22Rv1 (cell line): ENCODE data around the gene OTUB1.

Experiments
- ZFX ChIP-seq: fragments of 450-650 bp; IDR thresholded peaks from 2 replicates; pipeline ENCODE4 v1.6.1; 2017; ENCODE audit warnings: antibody characterized with exemption, borderline replicate concordance
- TF ChIP-seq, protein P1 (sequence below): fragments of 450-650 bp; IDR thresholded peaks from 2 replicates; pipeline ENCODE4 v1.5.1; 2017; ENCODE audit warnings: mild to moderate bottlenecking

DNA sequence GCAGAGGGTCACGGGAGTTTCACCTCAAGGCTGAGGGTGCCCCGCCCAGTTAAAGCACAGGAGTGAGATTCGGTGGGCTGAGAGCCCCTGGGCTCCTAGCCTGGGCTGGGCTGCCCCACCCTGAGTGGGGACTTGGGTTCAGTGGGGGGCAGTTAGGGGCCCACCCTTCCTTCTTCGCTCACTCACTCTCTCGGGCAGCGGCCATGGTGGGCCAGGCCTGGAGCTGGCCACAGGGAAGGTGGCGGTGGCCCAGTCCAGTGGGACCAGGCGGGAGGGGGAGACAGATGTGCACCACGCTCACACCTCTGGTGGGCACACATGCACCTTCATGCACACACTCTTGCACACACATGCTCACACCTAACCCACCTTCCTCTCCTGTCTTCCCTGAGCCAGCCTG is 55.6 kb downstream of the OTUB1 start:
- TF ChIP-seq, protein P1, sequence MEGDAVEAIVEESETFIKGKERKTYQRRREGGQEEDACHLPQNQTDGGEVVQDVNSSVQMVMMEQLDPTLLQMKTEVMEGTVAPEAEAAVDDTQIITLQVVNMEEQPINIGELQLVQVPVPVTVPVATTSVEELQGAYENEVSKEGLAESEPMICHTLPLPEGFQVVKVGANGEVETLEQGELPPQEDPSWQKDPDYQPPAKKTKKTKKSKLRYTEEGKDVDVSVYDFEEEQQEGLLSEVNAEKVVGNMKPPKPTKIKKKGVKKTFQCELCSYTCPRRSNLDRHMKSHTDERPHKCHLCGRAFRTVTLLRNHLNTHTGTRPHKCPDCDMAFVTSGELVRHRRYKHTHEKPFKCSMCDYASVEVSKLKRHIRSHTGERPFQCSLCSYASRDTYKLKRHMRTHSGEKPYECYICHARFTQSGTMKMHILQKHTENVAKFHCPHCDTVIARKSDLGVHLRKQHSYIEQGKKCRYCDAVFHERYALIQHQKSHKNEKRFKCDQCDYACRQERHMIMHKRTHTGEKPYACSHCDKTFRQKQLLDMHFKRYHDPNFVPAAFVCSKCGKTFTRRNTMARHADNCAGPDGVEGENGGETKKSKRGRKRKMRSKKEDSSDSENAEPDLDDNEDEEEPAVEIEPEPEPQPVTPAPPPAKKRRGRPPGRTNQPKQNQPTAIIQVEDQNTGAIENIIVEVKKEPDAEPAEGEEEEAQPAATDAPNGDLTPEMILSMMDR = no peak
- no peak for TF ChIP-seq ZFX
